K562 (cell line): ENCODE results near the gene PTHLH. TPM values are rescaled to one million over a fixed set of nuclear protein-coding genes. Genes with fewer than 3 reads are reported as not detected.

Source experiments
- ATAC-seq: fragments of 200-7000 bp; cut with Tn5 transposase; 3 replicates; pipeline ENCODE4 v1.9.1; 2020; ENCODE audit warnings: moderate library complexity
- BruUV-seq: library from RNA; stranded (reverse); fragments of 400-500 nt; replicated peaks from 2 replicates; lab custom pipeline; 2021; lab: Mats Ljungman, UMichigan
- CTCF ChIA-PET: fragments of 300-600 bp; formaldehyde crosslinking; extraction: SDS; loops from one replicate; lab custom pipeline; 2021; ENCODE audit warnings: low intra/inter-chr PET ratio; lab: Yijun Ruan, JAX
- POLR2A ChIA-PET: fragments of 300-600, 350-650 bp; sonication (Branson Sonifier 250); formaldehyde crosslinking; extraction: SDS; loops from one replicate; lab custom pipeline; 2021; ENCODE audit warnings: antibody characterized with exemption, inconsistent platforms; lab: Yijun Ruan, JAX
- DNase-seq, 4 experiments: peaks; one replicate each; pipeline versions ENCODE4 v3.0.0 to v3.0.0-alpha.2; 2011 to 2018; ENCODE audit warnings: low spot score in 3 of 4, mixed read lengths in 3 of 4; ENCODE audit errors: extremely low read depth in 1 of 4
- FAIRE-seq: peaks from 2 replicates; lab custom pipeline; 2011; peaks lifted over from hg19 to GRCh38; lab: Jason Lieb, UNC
- H2AFZ ChIP-seq: 2 replicates; pipeline ENCODE4 v1.6.0; 2011; ENCODE audit warnings: low read depth, low read length, control low read depth, inconsistent platforms
- H3K27ac ChIP-seq: fragments of 200-600 bp; 3 replicates; pipeline ENCODE4 v1.8.0; 2011; ENCODE audit warnings: low read depth, mild to moderate bottlenecking, control low read depth, inconsistent platforms, low read length, moderate library complexity, mixed read lengths; ENCODE audit errors: extremely low read depth
- H3K27me3 ChIP-seq, 2 experiments: fragments of 300-600 bp in 1 of 2; 2 replicates in 1 of 2; 3 replicates in 1 of 2; pipeline versions ENCODE4 v1.6.0 to v1.8.0; 2011; ENCODE audit warnings: inconsistent platforms in 2 of 2, low read length in 2 of 2, mild to moderate bottlenecking in 1 of 2, mixed read lengths in 1 of 2, moderate library complexity in 1 of 2; ENCODE audit not compliant: control insufficient read depth in 2 of 2, insufficient read depth in 2 of 2
- H3K36me3 ChIP-seq: fragments of 300-600 bp; 3 replicates; pipeline ENCODE4 v1.8.0; 2011; ENCODE audit warnings: mild to moderate bottlenecking, low read length, inconsistent platforms; ENCODE audit not compliant: control insufficient read depth, insufficient read depth
- H3K4me1 ChIP-seq, 2 experiments: fragments of 200-600 bp in 1 of 2; replicated peaks in 1 of 2; 2 replicates in 1 of 2; 3 replicates in 1 of 2; pipeline versions ENCODE4 v1.5.1 to v1.8.0; 2011; ENCODE audit warnings: inconsistent platforms in 2 of 2, low read length in 2 of 2, mild to moderate bottlenecking in 1 of 2, mixed read lengths in 1 of 2, moderate library complexity in 1 of 2; ENCODE audit not compliant: control insufficient read depth in 2 of 2, insufficient read depth in 2 of 2
- H3K4me2 ChIP-seq: 2 replicates; pipeline ENCODE4 v1.6.1; 2011; ENCODE audit warnings: low read length, control low read depth, inconsistent platforms, mixed read lengths; ENCODE audit not compliant: insufficient read depth
- H3K4me3 ChIP-seq: fragments of 200-600 bp; sonication (generic), shearing (Covaris generic); 2 replicates; pipeline ENCODE4 v1.5.1; 2016; ENCODE audit warnings: control low read depth, inconsistent platforms
- H3K79me2 ChIP-seq: fragments of 200-600 bp; 3 replicates; pipeline ENCODE4 v1.8.0; 2011; ENCODE audit warnings: low read length, inconsistent platforms; ENCODE audit not compliant: control insufficient read depth, insufficient read depth
- H3K9ac ChIP-seq, 2 experiments: 2 replicates each; pipeline versions ENCODE4 v1.6.0 to v1.6.1; 2011; ENCODE audit warnings: low read depth in 2 of 2, low read length in 2 of 2, control low read depth in 1 of 2, inconsistent platforms in 1 of 2, mild to moderate bottlenecking in 1 of 2, mixed read lengths in 1 of 2; ENCODE audit not compliant: insufficient read depth in 1 of 2
- H3K9me1 ChIP-seq: one replicate; pipeline ENCODE4 v1.6.0; 2011; ENCODE audit warnings: inconsistent platforms, mild to moderate bottlenecking, low read length, moderate library complexity; ENCODE audit not compliant: control insufficient read depth, insufficient read depth
- H3K9me3 ChIP-seq: replicated peaks from 2 replicates; pipeline ENCODE4 v1.5.1; 2011; ENCODE audit warnings: low read depth, low read length, inconsistent platforms; ENCODE audit not compliant: control insufficient read depth, insufficient read depth
- H4K20me1 ChIP-seq: replicated peaks from 2 replicates; pipeline ENCODE4 v1.6.1; 2011; ENCODE audit warnings: low read length, inconsistent platforms, mixed read lengths; ENCODE audit not compliant: control insufficient read depth, insufficient read depth
- ATF2 ChIP-seq: sonication (generic); formaldehyde crosslinking; IDR thresholded peaks from 2 replicates; pipeline ENCODE4 v1.8.1; 2022; ENCODE audit warnings: missing genetic modification reagents
- CBX5 ChIP-seq: IDR thresholded peaks from 2 replicates; pipeline ENCODE4 v1.6.1; 2014; ENCODE audit warnings: low read depth, borderline replicate concordance
- FOXK1 ChIP-seq: sonication (generic); formaldehyde crosslinking; IDR thresholded peaks from 2 replicates; pipeline ENCODE4 v1.8.0; 2022; ENCODE audit warnings: missing genetic modification reagents, mild to moderate bottlenecking, borderline replicate concordance
- MLX ChIP-seq, 2 experiments: fragments of 450-650 bp in 1 of 2; sonication (generic) in 1 of 2; formaldehyde crosslinking; conservative IDR thresholded peaks; 2 replicates each; pipeline versions ENCODE4 v1.4.0 to v1.8.1; 2020 to 2022; ENCODE audit warnings: mild to moderate bottlenecking in 1 of 2, missing genetic modification reagents in 1 of 2
- NR3C1 ChIP-seq: sonication (generic); formaldehyde crosslinking; IDR thresholded peaks from 2 replicates; pipeline ENCODE4 v1.8.1; 2022; ENCODE audit warnings: missing genetic modification reagents
- PRDM10 ChIP-seq: fragments of 450-650 bp; IDR thresholded peaks from 2 replicates; pipeline ENCODE4 v1.6.1; 2018; ENCODE audit not compliant: partially characterized antibody
- RBM25 ChIP-seq: fragments of 200-400 bp; formaldehyde crosslinking; IDR thresholded peaks from 2 replicates; pipeline ENCODE4 v1.6.1; 2018; ENCODE audit warnings: low read length, low read depth, moderate library complexity; ENCODE audit not compliant: severe bottlenecking
- ZNF12 ChIP-seq: sonication (generic); formaldehyde crosslinking; IDR thresholded peaks from 2 replicates; pipeline ENCODE4 v1.4.0; 2020; ENCODE audit warnings: mild to moderate bottlenecking, missing genetic modification reagents
- ZNF121 ChIP-seq: sonication (generic); formaldehyde crosslinking; conservative IDR thresholded peaks from 2 replicates; pipeline ENCODE4 v1.8.0; 2022; ENCODE audit warnings: missing genetic modification reagents
- WGBS: fragments of 100-300 bp; shearing (Covaris generic); methylation state at CpG from one replicate; pipeline ENCODE4 v1.1.6; 2016; ENCODE audit warnings: low coverage, mixed read lengths; ENCODE audit not compliant: insufficient coverage; ENCODE audit errors: missing lambda C conversion rate; 5-methylcytosine and 5-hydroxymethylcytosine counted together
- in situ Hi-C: fragments of 300-500 bp; cut with MboI; formaldehyde crosslinking; loops from 4 replicates; pipeline ENCODE4 v1.15.0; 2018; ENCODE audit warnings: inconsistent platforms, mixed read lengths
- intact Hi-C: fragments of 100-400 bp; cut with micrococcal nuclease; formaldehyde crosslinking; loops from 2 replicates; pipeline ENCODE4 v1.14.2; 2022
- polyA plus RNA-seq, 8 experiments: library from polyadenylated mRNA; depleted of rRNA in 4 of 8; stranded (reverse) in 5 of 8; unstranded in 3 of 8; fragments of >200 nt; fragmentation: Nextera tagmentation in 2 of 8; fragmentation: Illumina TruSeq in 1 of 8; extraction: Ambion mirVana in 2 of 8; extraction: Trizol in 1 of 8; gene quantifications; 2 replicates each; pipeline versions ENCODE4 v1.2.1 to v1.2.3, GENCODE V29; 2011 to 2014; ENCODE audit warnings: inconsistent platforms in 1 of 8, missing spikeins in 1 of 8
- total RNA-seq, 7 experiments: library from RNA; depleted of rRNA in 6 of 7; stranded (reverse); fragments of >200 nt in 6 of 7; fragmentation: Illumina TruSeq in 2 of 7; extraction: Trizol in 2 of 7; gene quantifications; 2 replicates each; pipeline versions ENCODE4 v1.2.1 to v1.2.3, GENCODE V29; 2011 to 2021; ENCODE audit warnings: low replicate concordance in 1 of 7

The PTHLH gene
- total and polyA plus RNA-seq, 9 of the 15 experiments (the other 6 are each of a cell fraction or from before 2014, with no cell fraction given) = 0.14 to 2.5 (median 0.74) TPM

- no peaks in the 10 kb centered on the region for H3K27me3 ChIP-seq
- H3K4me3 ChIP-seq = no peak overlapping the region
- DNase-seq (no peak), FAIRE-seq (no peak), ATAC-seq (no peak)
- intact Hi-C loops (loop anchor here (1.0 to 10.0 kb wide), 2 partner anchors 95 to 207 kb away; no protein-coding TSS in a partner anchor), in situ Hi-C loops (no loop called here)
- no TSS peak for BruUV-seq
- no peak overlapping the region for H3K9ac ChIP-seq
- H4K20me1 ChIP-seq = no peaks in the 10 kb centered on the region
- CTCF ChIA-PET = interaction anchor here (1.8 kb wide), 1 partner anchor 207 kb away, joined by 20 read pairs; no protein-coding TSS in a partner anchor
- H3K79me2 ChIP-seq = no peaks in the 10 kb centered on the region
- no peak for TF ChIP-seq NR3C1 (CRISPR knock-in tag)
- peak; percentile 76 for TF ChIP-seq ZNF121 (CRISPR knock-in tag)
- peak; percentile 52 for TF ChIP-seq RBM25
- no peak for TF ChIP-seq FOXK1
- TF ChIP-seq MLX (CRISPR knock-in tag; conservative IDR thresholded peaks at IDR 0.05) = no peak
- H3K4me2 ChIP-seq = no peak overlapping the region
- H3K9me1 ChIP-seq = no peaks in the 10 kb centered on the region
- no peaks in the 10 kb centered on the region for H3K9me3 ChIP-seq
- 83% methylated on average over 4 of the region's 4 CpGs for WGBS
- POLR2A ChIA-PET = interaction anchor here (0.9 to 1.4 kb wide), 4 partner anchors 135 to 208 kb away, joined by 3 read pairs; no protein-coding TSS in a partner anchor
- H2AFZ ChIP-seq = peak overlapping the region; percentile 60
- H3K36me3 ChIP-seq = no peaks in the 10 kb centered on the region
- no peaks in the 10 kb centered on the region for H3K4me1 ChIP-seq
- no peak overlapping the region for H3K27ac ChIP-seq
Measured at GRCh38 chr12:27940245-27940644, 32.3 kb downstream of the PTHLH start.

- H3K27me3 ChIP-seq = no peaks in the 10 kb centered on the region
- no peak overlapping the region for H3K27ac ChIP-seq
- WGBS = 5% methylated on average over 2 of the region's 2 CpGs
- BruUV-seq = no TSS peak
- H2AFZ ChIP-seq = no peak overlapping the region
- no peaks in the 10 kb centered on the region for H4K20me1 ChIP-seq
- intact Hi-C loops = no loop called here
- no peak overlapping the region for H3K4me3 ChIP-seq
- ChIA-PET POLR2A (no interaction called here), CTCF (no interaction called here)
- H3K36me3 ChIP-seq = no peaks in the 10 kb centered on the region
- H3K79me2 ChIP-seq = no peaks in the 10 kb centered on the region
- FAIRE-seq (no peak), DNase-seq (no peak), ATAC-seq (no peak)
- no peaks in the 10 kb centered on the region for H3K4me1 ChIP-seq
- no peak overlapping the region for H3K9ac ChIP-seq
- in situ Hi-C loops = no loop called here
- H3K9me1 ChIP-seq = no peaks in the 10 kb centered on the region
- H3K4me2 ChIP-seq = no peak overlapping the region
- H3K9me3 ChIP-seq = no peaks in the 10 kb centered on the region
- no peak for TF ChIP-seq ATF2 (CRISPR knock-in tag)
- no peak for TF ChIP-seq CBX5
- no peak for TF ChIP-seq ZNF12
- peak; percentile 86 for TF ChIP-seq PRDM10
Measured at GRCh38 chr12:27937768-27938167, 34.8 kb downstream of the PTHLH start.
